22Rv1 (cell line): ENCODE results near the gene PCDH15.

Experiments used
- ZFX ChIP-seq: fragments of 450-650 bp; IDR thresholded peaks from 2 replicates; pipeline ENCODE4 v1.6.1; 2017; ENCODE audit warnings: antibody characterized with exemption, borderline replicate concordance
- TF ChIP-seq, protein P1 (sequence below): fragments of 450-650 bp; IDR thresholded peaks from 2 replicates; pipeline ENCODE4 v1.5.1; 2017; ENCODE audit warnings: mild to moderate bottlenecking

- TF ChIP-seq, protein P1, sequence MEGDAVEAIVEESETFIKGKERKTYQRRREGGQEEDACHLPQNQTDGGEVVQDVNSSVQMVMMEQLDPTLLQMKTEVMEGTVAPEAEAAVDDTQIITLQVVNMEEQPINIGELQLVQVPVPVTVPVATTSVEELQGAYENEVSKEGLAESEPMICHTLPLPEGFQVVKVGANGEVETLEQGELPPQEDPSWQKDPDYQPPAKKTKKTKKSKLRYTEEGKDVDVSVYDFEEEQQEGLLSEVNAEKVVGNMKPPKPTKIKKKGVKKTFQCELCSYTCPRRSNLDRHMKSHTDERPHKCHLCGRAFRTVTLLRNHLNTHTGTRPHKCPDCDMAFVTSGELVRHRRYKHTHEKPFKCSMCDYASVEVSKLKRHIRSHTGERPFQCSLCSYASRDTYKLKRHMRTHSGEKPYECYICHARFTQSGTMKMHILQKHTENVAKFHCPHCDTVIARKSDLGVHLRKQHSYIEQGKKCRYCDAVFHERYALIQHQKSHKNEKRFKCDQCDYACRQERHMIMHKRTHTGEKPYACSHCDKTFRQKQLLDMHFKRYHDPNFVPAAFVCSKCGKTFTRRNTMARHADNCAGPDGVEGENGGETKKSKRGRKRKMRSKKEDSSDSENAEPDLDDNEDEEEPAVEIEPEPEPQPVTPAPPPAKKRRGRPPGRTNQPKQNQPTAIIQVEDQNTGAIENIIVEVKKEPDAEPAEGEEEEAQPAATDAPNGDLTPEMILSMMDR = no peak
- no peak for TF ChIP-seq ZFX
These were observed 428.9 kb downstream of the PCDH15 start for GRCh38 chr10:54372179-54372578.
